GM19023 (cell line): ENCODE data around the gene GDI2.
"Not testable (repeated sequence)": the region's sequence is repeated elsewhere in the genome, so short reads cannot be mapped to it uniquely, and the experiment has no call there.

ENCODE experiments used
- ATAC-seq: cut with Tn5 transposase; IDR thresholded peaks from one replicate; pipeline ENCODE4 v1.9.1; 2021; ENCODE audit warnings: mild to moderate bottlenecking, moderate library complexity; ENCODE audit not compliant: unreplicated experiment

The GDI2 gene

DNA sequence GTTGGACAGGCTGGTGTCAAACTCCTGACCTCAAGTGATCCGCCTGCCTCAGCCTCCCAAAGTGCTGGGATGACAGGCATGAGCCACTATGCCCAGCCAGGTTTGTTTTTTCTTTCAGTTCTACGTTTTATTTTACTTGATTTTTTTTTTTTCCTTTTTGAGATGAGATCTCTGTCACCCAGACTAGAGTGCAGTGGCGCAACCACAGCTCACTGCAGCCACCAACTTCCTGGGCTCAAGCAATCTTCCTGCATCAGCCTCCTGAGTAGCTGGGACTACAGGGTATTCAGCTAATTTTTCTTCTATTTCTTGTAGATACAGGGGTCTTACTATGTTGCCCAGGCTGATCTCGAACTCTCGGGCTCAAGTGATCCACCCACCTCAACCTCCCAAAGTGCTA is 24.3 kb downstream of the GDI2 start:
- ATAC-seq = no peak

DNA sequence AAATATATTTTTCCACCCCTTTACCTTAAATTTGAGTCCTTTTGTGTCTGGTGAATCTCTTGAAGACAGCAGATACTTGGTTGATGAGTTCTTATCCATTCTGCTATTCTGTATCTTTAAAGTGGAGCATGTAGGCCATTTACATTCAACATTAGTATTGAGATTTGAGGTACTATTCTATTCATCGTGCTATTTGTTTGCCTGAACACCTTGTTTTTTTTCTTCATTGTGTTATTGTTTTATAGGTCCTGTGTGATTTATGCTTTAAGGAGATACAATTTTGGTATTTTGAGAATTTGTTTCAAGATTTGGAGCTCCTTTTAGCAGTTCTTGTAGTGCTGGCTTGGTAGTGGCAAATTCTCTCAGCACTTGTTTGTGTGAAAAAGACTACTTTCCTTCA is 29.9 kb downstream of the GDI2 start:
- ATAC-seq = no peak

DNA sequence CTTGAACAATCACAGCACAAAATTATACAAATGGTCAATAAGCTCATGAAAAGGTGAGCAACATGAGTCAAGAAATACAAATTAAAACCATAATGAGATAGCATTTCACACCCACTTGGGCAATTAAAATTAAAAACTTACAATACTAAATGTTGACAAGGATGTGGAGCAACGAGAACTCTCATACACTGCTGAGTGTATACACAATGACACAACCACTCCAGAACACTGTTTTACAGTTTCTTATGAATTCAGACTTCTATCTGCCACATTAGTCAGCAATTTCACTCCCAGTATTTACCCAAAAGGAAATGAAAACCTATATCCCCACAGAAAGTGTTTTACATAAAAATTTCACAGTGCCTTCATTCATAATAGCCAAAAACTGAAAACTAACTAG is 31.1 kb downstream of the GDI2 start:
- no peak for ATAC-seq

DNA sequence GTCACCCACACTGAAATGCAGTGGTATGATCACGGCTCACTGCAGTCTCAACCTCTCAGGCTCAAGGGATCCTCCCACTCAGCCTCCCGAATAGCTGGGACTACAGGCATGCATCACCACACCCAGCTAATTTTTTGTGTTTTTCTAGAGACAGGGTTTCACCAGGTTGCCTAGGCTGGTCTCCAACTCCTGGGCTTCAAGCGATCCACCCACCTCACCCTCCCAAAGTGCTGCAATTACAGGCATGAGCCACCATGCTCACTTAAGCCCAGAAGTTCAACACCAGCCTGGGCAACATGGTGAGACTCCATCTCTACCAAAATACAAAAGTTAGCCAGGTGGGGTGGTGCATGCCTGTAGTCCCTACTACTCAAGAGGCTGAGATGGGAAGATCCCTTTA is 33.5 kb downstream of the GDI2 start:
- ATAC-seq = no peak

DNA sequence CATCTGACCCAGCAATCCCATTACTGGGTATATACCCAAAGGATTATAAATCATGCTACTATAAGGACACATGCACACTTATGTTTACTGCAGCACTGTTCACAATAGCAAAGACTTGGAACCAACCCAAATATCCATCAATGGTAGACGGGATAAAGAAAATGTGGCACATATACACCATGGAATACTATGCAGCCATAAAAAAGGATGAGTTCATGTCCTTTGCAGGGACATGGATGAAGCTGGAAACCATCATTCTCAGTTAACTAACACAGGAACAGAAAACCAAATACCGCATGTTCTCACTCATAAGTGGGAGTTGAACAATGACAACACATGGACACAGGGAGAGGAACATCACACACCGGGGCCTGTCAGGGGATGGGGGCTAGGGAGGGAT is 35.5 kb downstream of the GDI2 start:
- not testable (repeated sequence) for ATAC-seq

DNA sequence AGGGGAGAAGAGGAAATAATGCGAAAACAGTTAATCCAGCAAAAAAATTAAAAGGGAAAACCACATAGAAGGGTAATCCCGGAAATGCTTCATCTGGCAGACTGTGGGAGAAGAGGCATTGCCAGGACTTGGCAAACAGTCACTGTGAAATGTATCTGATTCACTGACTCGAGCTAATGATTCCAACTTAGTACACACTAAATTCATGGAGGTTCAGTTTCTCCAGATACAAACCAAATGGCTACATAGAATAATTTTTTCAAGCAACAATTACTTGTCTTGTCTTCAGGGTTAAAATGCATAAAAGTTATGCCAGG is 36.4 kb downstream of the GDI2 start:
- no peak for ATAC-seq

DNA sequence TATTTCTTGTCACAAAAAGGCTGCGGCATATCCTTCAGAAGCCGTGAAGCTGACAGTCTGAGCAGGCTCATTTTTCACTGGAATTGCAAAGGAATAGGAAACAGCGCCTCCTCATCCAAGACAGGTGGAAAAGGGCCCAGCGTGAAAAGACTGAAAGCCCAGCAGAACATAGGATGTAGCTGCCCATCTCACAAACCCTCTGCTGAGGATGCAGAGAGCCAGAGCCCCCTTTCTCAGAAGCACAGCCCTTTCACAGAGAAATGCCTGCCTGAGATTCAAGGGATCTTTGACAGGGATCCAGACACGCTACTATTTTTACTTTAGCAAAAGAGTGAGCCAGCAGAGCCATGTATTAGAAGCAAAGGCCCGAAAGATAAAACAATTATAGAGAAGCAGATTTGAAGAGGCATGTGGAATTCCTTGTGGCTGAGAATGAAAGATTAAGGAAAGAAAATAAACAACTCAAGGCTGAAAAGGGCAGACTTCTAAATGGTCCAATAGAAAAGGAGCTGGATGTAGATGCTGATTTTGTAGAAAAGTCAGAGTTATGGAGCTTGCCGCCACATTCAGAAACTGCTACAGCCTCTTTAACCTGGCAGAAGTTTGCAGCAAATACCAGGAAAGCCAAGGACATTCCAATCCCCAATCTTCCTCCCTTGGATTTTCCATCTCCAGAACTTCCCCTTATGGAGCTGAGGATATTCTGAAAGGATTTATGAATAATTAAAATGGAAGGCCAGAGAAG is 36.9 kb downstream of the GDI2 start:
- ATAC-seq = no peak

DNA sequence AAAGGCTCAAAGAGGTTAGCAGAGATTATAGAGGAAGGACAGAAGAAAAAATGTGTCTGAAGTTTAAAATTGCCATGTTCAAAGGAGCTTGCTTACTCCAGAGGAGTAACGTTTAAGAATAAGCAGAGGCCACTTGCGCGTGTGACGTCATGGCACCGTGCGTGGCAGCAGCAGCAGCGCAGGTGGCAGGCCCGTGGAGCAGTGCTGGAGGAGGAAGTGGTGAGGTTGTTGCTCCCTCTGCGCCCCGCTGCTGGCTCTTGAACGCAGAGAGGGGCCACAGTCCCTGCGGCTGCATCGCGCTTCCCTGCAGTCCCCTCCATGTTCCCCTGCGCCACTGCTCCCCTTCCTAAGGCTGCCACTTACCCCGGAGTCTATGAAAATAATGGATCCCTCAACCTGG is 37.5 kb downstream of the GDI2 start:
- ATAC-seq = no peak

DNA sequence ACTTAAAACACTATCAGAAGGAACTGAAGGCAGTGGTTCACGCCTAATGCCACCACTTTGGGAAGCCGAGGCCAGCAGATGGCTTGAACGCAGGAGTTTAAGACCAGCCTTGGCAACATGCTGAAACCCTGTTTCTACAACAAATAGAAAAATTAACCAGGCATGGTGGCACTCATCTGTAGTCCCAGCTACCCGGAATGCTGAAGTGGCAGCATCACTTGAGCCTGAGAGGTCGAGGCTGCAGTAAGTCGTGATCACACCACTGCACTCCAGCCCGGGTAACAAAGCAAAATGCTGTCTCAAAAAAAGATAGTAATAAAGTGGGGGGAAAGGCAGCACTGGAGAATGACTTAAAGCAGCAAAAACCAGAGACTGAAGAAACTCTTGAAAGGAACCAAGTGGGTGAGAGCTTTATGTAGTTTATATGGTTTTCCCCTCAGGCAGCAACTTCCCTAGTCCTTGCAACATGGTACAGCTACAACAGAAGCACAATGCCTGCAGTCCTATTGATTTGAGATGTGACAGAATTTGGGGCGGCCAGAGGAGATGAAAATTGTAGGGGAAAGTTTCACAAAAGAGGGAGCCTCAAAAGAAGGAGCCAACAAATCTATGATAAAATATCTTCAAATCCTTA is 38.1 kb downstream of the GDI2 start:
- ATAC-seq = no peak

DNA sequence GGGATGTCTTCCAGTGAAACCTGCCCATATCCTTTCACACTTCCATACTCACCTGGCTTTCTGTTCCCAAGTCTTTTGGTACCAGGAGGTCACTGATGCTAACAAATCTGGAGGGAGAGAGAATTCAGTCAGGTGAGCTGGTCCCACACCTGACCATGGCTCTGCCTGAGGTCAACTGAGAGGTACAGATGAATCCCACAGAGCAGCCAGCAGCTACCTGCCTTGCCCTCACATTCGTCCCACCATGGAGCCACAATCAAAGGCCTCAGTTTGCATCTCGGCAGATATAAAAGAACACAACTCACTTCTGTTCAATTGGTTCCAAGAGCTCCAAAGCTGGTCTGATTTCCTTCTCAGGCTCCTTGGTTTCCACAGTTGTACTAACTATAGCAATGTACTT is 47.0 kb downstream of the GDI2 start:
- ATAC-seq = no peak

DNA sequence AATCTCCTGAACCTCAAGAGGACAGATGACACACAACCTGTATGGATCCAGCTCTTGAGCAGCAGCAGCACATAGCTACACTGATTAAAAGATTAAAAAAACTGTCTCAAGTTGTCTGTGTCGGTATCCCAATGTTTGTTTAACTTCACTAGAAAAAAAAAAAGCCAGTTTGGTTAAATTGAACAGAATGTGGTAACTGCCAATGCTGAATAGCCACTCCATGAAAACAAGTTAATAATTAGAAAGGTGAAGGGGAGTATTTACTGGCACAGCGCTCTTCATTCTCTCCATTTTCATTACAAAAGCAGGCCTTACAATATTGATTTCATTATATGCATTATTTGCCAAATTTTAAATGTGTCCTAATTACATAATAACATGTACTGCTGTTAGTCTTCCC is 47.6 kb downstream of the GDI2 start:
- no peak for ATAC-seq

DNA sequence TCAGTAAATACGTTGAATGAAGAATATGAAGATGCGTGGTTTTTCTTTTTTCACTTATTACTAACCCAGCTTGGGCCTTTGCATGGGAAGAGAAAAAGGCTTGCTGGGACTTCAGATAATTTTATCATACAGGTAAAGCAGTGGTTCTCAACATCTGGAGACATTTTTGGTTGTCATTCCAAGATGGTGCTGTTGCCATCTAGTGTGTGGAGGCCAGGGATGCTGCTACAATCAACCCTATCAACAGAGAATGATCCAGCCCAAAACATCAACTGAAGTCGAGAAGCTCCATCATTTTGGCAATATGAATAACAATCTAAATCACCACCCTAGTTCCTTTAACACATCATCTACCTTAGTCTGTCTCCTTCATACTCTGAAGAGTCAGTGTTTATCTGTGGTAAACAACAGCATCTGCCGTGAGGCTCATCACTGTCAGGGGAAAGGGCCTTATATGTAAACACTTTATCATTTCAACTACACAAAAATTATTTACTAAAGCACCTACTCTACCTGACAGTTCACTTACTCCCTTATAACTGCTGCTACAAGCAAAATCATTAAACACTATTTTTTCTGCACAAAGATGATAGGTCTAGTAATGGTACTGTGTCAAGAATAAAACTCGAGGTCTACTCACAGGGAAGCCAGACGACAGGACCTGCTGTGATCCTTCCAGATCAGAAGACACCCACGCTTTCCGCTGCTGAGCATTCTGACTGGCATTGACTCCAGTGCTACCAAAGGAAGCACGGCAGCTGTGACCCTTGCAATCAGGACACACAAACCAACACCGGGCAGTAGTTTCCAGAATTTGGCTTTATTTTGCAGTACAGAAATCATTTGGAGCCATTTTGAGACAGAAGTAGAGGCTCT is 48.6 kb downstream of the GDI2 start:
- ATAC-seq = no peak

DNA sequence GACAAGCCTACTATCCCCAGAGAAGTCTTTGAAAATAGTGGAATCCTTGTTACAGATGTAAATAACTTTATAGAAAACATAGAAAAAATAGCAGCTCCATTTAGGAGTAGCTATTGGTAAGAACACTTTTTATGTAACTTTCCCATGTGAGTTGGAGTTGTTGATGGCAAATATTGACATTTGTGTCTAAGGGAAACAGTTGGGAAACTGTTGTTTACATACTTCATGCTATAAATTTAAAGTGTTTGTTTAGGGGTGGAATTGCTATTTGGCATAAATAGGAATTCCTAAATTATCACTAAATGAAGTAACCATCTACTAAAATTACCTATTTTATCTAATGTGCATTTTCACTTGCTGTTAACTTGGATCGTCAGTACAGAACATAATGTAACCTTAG is 50.7 kb downstream of the GDI2 start:
- ATAC-seq = no peak

DNA sequence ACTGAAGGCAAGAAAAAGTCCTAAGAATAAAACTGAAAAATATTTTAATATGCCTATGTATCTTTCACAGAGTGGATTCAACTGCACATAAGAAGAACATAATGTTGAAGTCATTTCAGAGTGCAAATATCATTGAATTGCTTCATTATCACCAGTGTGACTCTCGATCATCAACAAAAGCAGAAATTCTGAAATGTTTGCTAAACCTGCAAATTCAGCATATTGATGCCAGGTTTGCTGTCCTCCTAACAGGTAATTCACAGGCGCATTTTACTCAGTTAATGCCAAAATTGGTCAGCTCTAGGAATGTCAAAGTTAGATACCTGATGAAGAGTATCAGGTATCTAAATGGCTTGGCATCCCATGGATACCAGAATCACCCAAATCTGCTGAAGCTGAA is 52.0 kb downstream of the GDI2 start:
- no peak for ATAC-seq

DNA sequence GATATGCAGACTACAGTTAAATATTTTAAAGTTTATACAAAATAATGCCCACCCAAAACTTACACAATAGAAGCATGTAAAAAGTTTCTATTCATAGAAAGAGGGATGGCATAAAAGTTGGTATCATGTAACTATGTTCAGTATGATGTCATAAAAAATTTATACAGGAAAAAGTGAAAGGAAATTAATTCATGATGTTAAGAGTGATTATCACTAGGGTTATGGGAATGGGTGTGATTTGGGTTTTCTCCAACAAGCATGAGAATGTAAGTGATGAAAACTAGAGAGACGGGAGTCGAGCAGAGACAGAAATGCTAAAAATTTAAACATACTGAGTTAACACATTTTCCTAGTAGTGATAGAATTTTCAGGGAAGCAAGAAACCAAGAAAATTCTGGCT is 52.7 kb downstream of the GDI2 start:
- no peak for ATAC-seq

DNA sequence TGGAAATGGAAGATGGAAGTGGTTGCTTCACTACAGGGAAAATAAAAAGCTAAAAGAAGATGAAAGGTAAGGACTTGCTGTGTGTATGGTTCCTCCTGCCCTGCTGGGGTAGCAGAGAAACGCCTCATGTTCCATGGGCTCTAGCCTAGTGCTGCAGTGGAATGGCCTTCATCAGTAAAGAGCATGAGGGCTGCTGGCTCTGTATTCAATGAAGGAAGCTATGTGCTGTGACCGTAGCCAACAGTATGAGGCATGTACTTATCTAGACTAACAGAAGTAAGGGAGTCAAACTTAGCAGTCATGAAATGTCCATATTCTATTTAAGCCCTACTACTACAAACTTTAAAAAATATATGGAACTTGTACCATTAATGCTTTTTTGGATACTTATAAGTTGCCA is 54.3 kb downstream of the GDI2 start:
- no peak for ATAC-seq

DNA sequence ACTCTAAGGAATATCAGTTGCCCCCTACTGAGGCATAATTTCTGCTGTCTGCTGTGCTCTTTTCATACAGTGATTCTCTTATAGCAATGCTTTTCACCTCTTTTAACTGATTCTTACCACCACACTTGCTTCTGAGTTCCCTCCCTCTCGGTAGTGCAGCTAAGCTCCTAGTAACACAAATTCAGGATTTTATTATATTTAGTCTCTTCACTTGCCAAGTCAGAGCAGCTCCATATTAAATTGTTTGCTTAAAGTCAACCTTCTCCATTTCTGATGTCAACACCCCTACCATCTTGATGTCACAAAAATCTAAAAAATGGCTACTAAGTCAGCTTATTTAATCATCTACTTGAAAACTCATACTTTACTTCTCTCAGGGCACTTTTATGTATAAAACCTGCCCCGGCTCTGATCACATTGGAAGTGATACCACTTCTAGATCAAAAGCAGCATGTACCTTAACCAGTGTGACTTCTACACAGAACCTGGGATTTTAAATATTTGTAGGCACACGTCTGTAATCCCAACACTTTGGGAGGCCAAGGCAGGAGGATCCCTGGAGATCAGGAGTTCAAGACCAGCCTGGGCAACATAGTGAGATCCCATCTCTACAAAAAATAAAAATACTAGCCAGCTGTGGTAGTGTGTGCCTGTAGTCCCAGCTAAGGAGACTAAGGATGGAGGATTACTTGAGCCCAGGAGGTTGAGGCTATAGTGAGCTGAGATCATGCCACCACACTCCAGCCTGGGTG is 55.3 kb downstream of the GDI2 start:
- no peak for ATAC-seq

DNA sequence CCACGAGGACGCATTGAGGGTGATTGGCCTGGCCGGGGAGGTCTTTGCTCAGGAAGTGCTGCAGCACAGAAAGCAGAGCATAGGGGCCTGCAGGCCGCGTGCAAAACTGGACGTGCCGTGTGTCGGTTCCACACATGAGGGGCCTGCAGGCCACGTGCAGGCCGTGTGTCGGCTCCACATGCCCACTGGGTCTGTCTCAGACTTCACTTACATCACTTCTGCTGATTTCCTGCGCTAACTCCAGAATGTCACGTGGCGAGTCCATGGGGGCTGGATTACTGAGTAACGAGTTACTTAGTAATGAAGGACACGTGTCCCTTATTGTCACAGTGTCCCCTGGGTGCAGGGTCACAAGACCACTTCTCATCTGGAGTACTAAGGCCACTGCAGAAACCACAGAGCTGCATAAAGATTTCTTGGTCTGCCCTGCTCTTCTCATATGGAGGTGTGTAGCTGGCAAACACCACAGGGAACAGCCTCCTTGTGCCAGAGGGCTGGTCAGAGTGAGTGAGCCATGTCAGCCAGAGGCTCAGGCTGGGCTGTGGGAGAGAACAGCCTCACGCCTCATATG is 60.8 kb downstream of the GDI2 start:
- ATAC-seq = no peak

DNA sequence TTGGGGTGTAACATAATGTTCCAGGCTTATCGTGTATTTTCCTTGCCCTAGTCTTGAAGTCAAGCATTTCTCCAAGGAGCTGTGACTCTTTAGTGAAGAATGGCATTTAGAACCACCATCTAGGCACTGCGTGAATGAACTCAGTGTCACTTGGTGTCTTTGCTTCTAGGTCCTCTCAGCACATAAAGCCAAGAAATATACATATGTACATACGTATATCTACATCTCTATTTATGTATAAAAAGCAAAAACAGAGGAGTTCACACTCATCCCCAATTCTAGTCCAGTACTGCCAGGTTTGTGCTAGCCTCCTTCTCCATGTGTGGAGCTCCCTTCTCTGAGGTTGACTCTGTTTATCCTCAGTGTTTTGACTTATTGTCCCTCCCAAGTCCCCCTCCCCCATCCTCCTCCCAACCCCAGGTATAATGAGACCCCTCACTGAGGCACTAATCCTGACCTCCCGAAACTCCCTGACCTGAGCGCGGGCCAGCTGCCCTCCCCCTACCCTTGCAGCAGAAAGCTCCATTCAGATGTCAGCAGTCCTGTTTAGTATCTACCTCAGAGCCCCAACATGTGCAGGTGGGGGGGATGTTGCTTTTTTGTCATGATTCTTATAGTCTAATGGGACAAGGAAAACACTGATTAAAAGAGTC is 61.5 kb downstream of the GDI2 start:
- ATAC-seq = no peak

DNA sequence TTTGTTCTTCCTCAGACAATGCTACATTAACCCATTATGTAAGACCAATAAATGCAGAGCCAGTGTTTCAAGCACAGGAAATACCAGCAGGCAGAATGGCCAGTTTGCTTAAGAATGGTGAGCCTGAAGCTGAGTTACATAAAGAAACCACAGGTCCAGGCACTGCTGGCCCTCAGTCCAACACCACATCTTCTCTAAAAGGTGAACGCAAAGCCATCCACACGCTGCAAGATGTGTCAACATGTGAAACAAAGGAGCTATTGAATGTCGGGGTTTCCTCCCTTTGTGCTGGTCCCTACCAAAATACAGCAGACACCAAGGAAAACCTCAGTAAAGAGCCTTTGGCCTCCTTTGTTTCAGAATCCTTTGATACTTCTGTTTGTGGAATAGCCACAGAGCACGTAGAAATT is 64.8 kb downstream of the GDI2 start:
- ATAC-seq = no peak

DNA sequence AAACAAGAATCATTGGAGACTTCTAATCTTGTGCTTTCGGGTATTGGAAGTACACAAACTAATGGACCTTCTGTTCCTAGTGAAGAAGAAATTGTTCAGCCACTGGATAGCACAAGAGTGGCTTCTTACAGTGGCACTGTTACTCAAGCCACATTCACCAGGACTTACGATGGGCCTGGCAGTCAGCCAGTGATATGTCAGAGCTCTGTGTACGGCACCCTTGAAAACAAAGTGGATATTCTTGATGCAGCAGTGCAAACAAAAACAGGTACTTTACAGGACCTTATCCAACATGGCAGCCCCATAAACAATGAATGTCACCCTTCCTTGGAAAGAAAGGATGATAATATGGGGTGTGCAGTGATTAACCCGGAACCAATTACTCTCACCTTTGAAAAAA is 67.0 kb downstream of the GDI2 start:
- no peak for ATAC-seq
